Islet of Langerhans (tissue), 1 donor: ENCODE data around the gene STYXL1.
"Not testable (repeated sequence)": the region's sequence is repeated elsewhere in the genome, so short reads cannot be mapped to it uniquely, and the experiment has no call there.

Experiments
- FAIRE-seq: peaks from one replicate; lab custom pipeline; 2011; peaks lifted over from hg19 to GRCh38; lab: Jason Lieb, UNC

Gene STYXL1, protein sequence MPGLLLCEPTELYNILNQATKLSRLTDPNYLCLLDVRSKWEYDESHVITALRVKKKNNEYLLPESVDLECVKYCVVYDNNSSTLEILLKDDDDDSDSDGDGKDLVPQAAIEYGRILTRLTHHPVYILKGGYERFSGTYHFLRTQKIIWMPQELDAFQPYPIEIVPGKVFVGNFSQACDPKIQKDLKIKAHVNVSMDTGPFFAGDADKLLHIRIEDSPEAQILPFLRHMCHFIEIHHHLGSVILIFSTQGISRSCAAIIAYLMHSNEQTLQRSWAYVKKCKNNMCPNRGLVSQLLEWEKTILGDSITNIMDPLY

DNA sequence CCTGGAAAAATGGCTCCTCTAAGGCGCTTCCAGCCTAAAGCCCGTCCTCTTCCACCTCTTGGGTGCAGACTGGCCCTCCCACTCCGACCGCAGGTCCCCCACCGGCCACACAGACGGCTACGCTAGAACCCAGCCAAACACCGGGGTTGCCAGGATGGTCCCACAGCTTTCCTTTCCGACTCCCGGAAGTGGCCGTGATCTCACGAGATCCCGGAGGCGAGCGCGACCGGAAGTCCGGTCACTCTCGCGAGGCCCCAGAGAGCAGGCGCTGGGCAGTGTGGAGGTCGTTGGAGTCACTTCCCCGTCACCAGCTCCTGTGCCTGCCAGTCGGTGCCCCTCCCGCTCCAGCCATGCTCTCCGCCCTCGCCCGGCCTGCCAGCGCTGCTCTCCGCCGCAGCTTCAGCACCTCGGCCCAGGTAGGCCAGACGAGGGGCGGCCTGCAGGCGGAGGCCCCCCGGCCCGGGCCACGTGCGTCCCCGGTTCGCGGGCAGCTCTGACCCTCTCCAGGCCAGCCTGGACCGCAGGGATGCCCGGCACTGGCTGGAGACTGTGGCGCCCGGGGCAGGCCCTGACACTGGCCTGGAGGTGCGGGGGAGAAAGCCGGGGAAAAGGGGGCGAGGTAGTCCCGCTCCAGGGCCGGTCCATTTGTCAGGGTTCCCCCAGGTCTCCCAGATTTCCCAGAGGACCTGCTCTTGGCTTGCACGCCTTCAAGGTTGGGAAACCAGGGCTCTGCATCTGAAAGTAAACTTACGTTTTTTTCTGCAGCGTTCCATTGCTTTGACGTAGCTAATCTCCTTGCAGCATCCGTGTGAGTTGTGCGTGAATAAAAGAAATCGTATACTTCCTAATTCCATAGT, at the start of gene STYXL1, which contains the start of gene MDH2:
STYXL1 (minus strand) TSS at position 190 of the 857 bp plus-strand sequence. CDS start 17,477 bp downstream, outside the sequence.
MDH2 (plus strand) TSS at position 296 of the 857 bp plus-strand sequence; CDS start at position 351, 55 bp downstream.
- no peak for FAIRE-seq

DNA sequence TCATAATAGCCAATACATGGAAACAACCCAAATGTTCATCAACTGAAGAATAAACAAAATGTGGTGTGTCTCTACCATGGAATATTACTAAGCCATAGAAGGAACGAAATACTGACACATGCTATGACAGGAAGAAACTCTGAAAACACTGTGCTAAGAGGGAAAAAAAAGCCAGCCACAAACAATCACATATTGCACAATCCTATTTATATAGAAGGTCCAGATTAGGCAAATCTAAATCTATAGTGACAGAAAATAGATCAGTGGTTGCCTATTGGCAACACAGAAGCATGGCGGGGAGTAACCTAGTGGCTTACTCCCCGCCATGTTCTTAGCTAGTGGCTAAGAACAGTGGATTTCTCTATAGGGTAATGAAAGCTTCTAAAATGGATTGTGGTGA, 48.1 kb upstream of the STYXL1 start:
- FAIRE-seq, result no peak

DNA sequence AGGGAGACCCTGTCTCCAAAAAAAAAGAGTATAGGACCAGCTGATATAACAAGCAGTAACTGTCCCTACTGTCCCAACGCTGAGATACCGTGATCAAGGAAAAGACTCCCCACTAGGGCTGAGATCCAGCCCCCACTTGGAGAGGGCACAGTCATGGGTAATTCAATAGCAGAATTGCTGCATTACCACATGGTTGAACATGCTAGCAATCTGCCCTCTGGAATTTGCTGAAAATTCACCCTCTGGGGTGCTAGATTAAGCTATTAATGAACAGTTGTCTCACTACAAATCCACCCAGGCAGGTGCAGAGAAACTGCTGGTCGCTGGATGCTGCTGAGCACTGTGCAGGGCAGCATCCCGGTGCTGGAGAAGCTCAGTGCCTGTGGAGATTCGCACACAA, 46.5 kb upstream of the STYXL1 start:
- FAIRE-seq, result not testable (repeated sequence)

DNA sequence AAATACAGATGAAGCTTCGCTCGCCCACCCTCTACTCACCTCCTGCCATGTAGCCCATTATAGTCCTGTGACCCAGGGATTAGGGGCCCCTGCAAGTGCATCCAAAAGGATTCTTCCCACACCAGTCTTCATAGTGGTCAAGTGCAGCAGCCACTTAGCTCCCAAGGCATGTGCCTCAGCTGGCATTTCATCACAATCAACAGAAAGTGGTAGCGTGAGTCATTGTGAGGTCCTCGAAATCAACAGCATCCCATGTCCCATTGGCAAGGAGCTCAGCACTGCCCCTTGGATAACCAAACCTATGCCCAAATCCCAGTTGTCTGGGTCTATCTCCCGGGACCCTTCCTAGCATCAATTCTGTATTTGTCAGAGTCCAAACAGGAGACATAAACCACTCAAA, 45.7 kb upstream of the STYXL1 start:
- not testable (repeated sequence) for FAIRE-seq

GRCh38 chr7:76091506-76091905, 43.7 kb upstream of the STYXL1 start:
- FAIRE-seq, result no peak

- no peak for FAIRE-seq
These were observed 42.2 kb upstream of the STYXL1 start for GRCh38 chr7:76089865-76090475.

GRCh38 chr7:76087362-76087791, 39.6 kb upstream of the STYXL1 start:
- FAIRE-seq, result not testable (repeated sequence)

- no peak for FAIRE-seq
These were observed 38.3 kb upstream of the STYXL1 start for GRCh38 chr7:76086070-76086469.

GRCh38 chr7:76084115-76084514, 36.3 kb upstream of the STYXL1 start:
- FAIRE-seq, result not testable (repeated sequence)

DNA sequence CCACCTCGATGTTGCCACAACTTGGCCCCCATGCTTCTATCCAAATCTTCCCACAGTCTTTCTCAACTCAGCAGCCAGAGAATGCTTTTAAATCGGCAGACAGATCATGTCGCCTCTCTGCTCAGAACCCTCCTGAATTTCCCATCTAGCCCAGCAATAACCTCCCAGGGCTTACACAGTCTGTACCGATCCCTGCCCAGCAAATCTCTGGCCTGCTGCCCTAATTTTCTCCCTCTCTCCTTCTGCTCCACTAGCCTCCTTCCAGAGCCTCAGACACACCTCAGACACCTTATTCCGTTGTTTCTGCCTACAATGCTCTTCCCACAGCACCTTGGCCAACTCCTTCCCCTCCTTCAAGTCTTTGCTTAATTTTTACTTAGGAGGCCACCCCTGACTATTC, 32.4 kb upstream of the STYXL1 start:
- FAIRE-seq, result no peak

- no peak for FAIRE-seq
These were observed 29.6 kb upstream of the STYXL1 start for GRCh38 chr7:76077435-76077834.

DNA sequence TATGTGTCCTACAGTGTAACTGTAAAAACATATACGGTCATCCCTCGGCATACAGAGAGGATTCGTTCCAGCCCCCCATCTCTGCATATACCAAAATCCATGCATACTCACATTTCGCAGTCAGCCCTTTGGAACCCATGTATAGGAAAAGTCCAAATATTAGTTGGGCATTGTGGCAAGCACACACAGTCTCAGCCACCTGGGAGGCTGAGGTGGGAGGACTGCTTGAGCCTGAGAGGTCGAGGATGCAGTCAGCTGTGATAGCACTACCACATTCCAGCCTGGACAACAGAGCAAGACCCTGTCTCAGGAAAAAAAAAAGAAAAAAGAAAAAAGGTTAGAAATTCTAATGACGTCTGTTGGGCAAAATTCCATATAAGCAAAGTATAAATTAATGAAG, 29.2 kb upstream of the STYXL1 start:
- no peak for FAIRE-seq

- no peak for FAIRE-seq
These were observed 27.2 kb upstream of the STYXL1 start for GRCh38 chr7:76074972-76075370.

DNA sequence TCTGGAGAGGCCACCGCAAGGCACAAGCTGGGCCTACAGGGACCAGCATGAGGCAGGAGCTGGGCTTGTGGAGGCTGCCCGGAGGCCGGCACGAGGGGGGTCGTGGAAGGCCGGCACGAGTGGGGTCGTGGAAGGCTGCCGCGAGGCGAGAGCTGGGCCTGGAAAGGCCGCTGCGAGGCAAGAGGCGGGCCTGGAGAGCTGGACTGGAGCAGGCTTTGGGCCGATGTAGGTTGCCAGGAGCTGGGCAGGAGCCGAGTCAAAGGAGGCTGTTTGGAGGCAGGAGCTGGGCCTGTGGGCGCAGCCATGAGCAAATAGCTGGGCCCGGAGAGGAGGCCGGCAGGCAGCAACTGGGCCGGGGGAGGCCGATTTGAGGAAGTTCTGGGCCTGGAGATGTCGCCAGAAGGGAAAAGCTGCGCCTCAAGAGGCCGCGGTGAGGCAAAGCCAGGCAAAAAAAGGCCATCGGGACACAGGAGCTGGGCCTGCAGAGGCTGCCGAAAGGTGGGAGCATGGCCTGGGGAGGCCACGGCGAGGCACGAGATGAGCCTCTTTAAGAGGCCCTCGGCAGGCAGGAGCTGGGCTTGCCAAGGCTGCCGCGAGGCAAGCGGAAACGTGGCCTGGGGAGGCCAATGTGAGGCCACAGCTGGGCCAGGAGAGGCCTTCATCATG, 26.6 kb upstream of the STYXL1 start:
- FAIRE-seq, result no peak

DNA sequence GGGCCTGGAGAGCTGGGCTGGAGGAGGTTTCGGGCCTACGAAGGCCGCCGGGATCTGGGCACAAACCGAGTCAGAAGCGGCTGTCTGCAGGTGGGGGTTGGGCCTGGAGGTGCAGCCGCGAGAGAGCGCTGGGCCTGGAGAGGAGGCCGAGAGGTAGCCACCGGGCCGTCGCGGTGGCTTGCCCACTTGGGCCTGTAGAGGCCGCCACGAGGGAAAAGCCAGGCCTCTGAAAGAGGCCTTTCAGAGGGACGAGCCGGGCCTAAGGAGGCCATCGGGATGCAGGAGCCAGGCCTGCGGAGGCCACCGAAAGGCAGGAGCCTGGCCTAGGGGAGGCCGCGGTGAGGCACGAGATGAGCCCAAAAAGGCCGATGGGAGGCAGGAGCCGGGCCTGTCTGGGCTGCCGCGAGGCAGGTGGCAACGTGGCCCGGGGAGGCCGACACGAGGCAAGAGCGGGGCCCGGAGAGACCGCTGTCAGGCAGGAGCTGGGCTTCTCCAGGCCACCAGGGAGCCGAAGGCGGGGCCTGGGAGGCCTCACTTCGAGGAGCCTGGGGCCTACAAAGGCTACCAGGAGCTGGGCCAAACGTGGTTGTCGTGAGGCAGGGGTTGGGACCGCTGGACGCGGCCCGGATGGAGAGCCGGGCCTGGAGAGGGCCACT, 25.7 kb upstream of the STYXL1 start:
- no peak for FAIRE-seq

DNA sequence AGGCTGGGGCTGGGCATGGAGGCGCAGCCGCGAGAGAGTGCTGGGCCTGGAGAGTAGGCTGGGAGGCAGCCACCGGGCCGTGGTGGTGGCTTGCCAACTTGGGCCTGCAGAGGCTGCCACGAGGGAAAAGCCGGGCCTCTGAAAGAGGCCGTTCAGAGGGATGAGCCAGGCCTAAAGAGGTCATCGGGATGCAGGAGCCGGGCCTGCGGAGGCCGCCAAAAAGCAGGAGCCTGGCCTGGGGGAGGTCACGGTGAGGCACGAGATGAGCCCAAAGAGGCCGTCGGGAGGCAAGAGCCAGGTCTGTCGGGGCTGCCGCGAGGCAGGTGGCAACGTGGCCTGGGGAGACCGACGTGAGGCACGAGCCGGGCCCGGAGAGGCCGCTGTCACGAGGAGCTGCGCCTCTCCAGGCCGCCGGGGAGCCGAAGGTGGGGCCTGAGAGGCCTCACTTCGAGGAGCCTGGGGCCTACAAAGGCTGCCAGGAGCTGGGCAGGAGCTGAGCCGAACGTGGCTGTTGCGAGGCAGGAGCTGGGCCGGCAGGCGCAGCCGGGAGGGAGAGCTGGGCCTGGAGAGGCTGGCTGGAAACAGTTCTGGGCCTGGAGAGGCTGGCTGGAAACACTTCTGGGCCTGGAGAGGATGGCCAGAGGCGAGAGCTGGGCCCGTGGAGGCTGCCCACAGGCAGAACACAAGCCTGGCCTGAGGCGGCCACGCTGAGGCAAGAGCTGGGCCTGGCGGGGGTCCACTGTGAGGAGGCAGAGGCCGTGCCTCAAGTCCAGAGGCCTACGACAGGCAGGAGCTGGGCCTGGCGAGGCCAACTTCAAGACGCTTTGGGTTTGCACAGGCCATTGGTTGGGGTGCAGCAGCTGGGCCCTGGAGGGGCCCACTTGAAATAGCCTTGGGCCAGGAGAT, 24.7 kb upstream of the STYXL1 start:
- no peak for FAIRE-seq

DNA sequence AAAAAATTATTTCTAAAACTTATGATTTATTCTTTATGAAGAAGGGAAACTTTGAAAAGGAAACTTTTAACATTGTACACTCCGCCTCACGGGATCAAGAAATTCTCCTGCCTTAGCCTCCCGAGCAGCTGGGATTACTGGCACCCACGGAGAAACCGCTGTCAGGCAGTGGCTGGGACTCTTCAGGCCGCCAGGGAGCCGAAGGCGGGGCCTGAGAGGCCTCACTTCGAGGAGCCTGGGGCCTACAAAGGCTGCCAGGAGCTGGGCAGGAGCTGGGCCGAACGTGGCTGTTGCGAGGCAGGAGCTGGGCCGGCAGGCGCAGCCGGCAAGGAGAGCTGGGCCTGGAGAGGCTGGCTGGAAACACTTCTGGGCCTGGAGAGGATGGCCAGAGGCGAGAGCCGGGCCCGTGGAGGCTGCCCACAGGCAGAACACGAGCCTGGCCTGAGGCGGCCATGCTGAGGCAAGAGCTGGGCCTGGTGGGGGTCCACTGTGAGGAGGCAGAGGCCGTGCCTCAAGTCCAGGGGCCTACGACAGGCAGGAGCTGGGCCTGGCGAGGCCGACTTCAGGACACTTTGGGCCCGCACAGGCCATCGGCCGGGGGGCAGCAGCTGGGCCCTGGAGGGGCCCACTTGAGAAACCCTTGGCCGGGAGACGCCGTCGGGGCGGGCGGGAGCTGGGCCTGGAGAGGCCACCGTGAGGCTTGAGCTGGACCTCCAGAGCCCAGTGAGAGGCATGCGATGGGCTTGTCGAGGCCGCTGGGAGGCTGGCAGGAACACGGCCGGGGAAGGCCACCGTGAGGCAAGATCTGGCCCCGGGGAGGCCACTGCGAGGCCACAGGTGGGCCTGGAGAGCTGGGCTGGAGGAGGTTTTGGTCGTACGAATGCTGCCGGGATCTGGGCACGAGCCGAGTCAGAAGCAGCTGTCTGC, 23.8 kb upstream of the STYXL1 start:
- FAIRE-seq, result no peak

GRCh38 chr7:76069238-76069638, 21.4 kb upstream of the STYXL1 start:
- FAIRE-seq, result no peak

DNA sequence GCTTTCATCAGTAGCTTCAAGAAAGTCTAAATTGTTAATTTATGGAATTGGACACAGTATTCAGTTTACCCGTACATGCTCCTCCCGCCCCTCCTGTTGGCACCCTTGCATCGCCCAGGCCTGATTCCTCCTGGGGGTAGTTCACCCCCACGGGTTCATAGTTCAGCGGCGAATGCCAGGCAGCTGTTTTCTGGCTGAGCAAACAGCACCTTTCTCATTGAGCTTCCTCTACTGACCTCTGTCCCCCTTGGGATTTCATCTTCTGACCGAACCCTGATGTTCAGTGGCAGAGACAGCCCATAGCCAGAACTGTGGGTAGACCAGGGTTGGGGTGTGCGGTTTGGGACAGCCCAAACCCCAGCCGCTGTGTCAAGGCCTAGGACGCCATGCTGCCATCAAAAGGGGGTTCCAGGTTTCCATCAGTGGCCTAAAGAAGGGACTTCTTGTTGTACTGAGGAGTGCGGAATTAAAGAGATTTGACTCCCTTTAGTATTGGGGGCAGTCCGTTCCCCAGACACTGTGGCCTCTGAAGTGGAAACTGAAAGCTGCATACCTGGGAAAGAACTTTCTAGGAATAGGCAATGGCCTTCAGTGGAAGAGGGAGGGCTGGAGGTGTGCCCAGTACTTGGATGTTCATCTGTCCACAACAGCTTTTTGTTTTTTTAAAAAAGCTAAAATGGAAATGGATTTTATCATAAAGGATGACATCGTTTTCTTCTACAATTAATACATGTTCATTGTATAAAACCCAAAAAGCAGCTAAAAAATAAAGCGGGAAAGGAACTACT, 19.1 kb upstream of the STYXL1 start:
- no peak for FAIRE-seq
